PC-3 (cell line): ENCODE data around the gene PTEN. TPM values are rescaled to one million over a fixed set of nuclear protein-coding genes. Genes with fewer than 3 reads are reported as not detected.

ENCODE experiments used
- ATAC-seq: fragments of 200-7000 bp; cut with Tn5 transposase; 2 replicates; pipeline ENCODE4 v1.9.1; 2020; ENCODE audit warnings: mild to moderate bottlenecking, moderate library complexity
- BruUV-seq: library from RNA; stranded (reverse); fragments of 400-500 nt; replicated peaks from 2 replicates; lab custom pipeline; 2021; lab: Mats Ljungman, UMichigan
- CTCF ChIA-PET: fragments of 300-600 bp; sonication (Branson Sonifier 250); formaldehyde crosslinking; loops from one replicate; lab custom pipeline; 2022; ENCODE audit warnings: antibody characterized with exemption; lab: Charles Lee
- POLR2A ChIA-PET: fragments of 300-600 bp; sonication (Branson Sonifier 250); formaldehyde crosslinking; loops from one replicate; lab custom pipeline; 2022; ENCODE audit warnings: antibody characterized with exemption; ENCODE audit not compliant: unreplicated experiment; lab: Charles Lee
- DNase-seq: peaks from one replicate; pipeline ENCODE4 v3.0.0-alpha.2; 2015
- H2AFZ ChIP-seq: fragments of 300-600 bp; sonication (generic); 2 replicates; pipeline ENCODE4 v1.6.0; 2016; ENCODE audit warnings: antibody characterized with exemption, low read length
- H3F3A ChIP-seq: fragments of 300-600 bp; sonication (generic); one replicate; pipeline ENCODE4 v1.6.0; 2017; ENCODE audit warnings: antibody characterized with exemption, low read length, control low read depth, mild to moderate bottlenecking; ENCODE audit not compliant: unreplicated experiment
- H3K27ac ChIP-seq: fragments of 300-600 bp; sonication (generic); 2 replicates; pipeline ENCODE4 v1.5.1; 2016; ENCODE audit warnings: mild to moderate bottlenecking, low read length
- H3K27me3 ChIP-seq: fragments of 300-600 bp; sonication (generic); 2 replicates; pipeline ENCODE4 v1.6.1; 2016; ENCODE audit warnings: low read length, mixed read lengths
- H3K36me3 ChIP-seq: fragments of 300-600 bp; sonication (generic); 2 replicates; pipeline ENCODE4 v1.6.1; 2016; ENCODE audit warnings: low read depth, mixed run types, low read length, mixed read lengths
- H3K4me1 ChIP-seq: fragments of 300-600 bp; sonication (generic); 2 replicates; pipeline ENCODE4 v1.5.1; 2016; ENCODE audit warnings: low read length; ENCODE audit not compliant: insufficient read depth
- H3K4me2 ChIP-seq: fragments of 300-600 bp; sonication (generic); 2 replicates; pipeline ENCODE4 v1.6.0; 2016; ENCODE audit warnings: low read length
- H3K4me3 ChIP-seq: fragments of 300-600 bp; sonication (generic); 2 replicates; pipeline ENCODE4 v1.5.1; 2016; ENCODE audit warnings: mild to moderate bottlenecking, low read length, mixed read lengths
- H3K79me2 ChIP-seq: fragments of 300-600 bp; sonication (generic); 2 replicates; pipeline ENCODE4 v1.6.1; 2017; ENCODE audit warnings: low read length, mixed read lengths
- H3K9ac ChIP-seq: fragments of 300-600 bp; sonication (generic); 2 replicates; pipeline ENCODE4 v1.6.0; 2016; ENCODE audit warnings: mild to moderate bottlenecking, low read length
- H3K9me2 ChIP-seq: fragments of 300-600 bp; sonication (generic); replicated peaks from 2 replicates; pipeline ENCODE4 v1.6.1; 2016; ENCODE audit warnings: mixed run types, low read length, mixed read lengths
- H3K9me3 ChIP-seq: fragments of 300-600 bp; sonication (generic); 2 replicates; pipeline ENCODE4 v1.6.1; 2016; ENCODE audit warnings: low read length, mixed read lengths
- H4K20me1 ChIP-seq: fragments of 300-600 bp; sonication (generic); 2 replicates; pipeline ENCODE4 v1.6.1; 2016; ENCODE audit warnings: low read length, mixed read lengths
- EZH2 ChIP-seq: fragments of 300-600 bp; sonication (generic); IDR thresholded peaks from one replicate; pipeline ENCODE4 v1.6.1; 2017; ENCODE audit warnings: antibody characterized with exemption, mild to moderate bottlenecking, low read length; ENCODE audit not compliant: unreplicated experiment
- EZH2phosphoT487 ChIP-seq: fragments of 300-600 bp; sonication (generic); IDR thresholded peaks from 2 replicates; pipeline ENCODE4 v1.6.1; 2018; ENCODE audit warnings: mild to moderate bottlenecking, antibody characterized with exemption, low read length, borderline replicate concordance
- intact Hi-C: fragments of 100-400 bp; cut with micrococcal nuclease; formaldehyde crosslinking; loops from 2 replicates; pipeline ENCODE4 v1.9.0; 2023
- total RNA-seq: library from RNA; depleted of rRNA; stranded (reverse); fragments of >200 nt; gene quantifications from 2 replicates; pipeline ENCODE4 v1.2.3, GENCODE V29; 2014
- TF ChIP-seq, protein P1 (sequence below): fragments of 300-600 bp; sonication (generic); conservative IDR thresholded peaks from 2 replicates; pipeline ENCODE4 v1.5.1; 2017; ENCODE audit warnings: antibody characterized with exemption, low read depth, mild to moderate bottlenecking, low read length

The PTEN gene
- total RNA-seq, 1 experiment from 2014 or later, result 7.8 TPM

DNA sequence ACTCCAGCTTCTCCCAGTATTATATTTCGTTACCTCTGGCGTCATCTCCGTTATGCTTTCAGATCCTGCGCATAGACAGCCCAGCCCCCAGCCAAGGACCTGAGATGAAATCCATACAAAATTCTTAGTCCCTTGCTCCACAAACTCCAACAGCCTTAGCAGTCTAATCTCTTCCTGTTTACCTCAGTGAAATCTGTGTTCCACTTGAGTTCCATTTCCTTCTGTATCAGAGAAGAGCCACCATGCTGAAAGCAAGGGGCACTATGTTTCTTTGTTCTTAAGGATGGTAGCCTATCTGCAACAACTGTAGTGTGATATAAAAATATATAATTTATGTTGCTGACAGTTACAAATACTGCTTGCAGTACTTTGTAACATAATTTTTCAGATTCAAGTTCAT, 59.8 kb downstream of the PTEN start:
- no peak overlapping the region for H3K4me2 ChIP-seq

DNA sequence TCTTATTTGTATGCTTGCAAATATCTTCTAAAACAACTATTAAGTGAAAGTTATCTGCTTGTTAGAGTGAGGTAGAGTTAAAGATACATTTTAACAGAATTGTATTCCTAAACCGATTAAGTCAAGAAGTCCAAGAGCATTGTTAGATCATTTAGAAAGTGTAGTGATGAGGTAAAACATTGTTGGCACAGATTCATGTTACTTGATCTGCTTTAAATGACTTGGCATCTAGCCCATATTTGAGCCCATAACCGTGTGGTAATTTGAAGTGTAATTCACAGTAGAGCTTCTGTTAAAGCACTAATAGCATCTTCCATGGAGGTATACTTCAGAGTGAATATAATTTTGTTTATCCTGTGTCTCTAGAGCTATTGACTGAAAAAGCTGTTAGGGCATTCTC, 62.1 kb downstream of the PTEN start:
- H3F3A ChIP-seq, result no peaks in the 10 kb centered on the region
- no peaks in the 10 kb centered on the region for H3K27me3 ChIP-seq
- H3K79me2 ChIP-seq, result no peaks in the 10 kb centered on the region
- H3K9me2 ChIP-seq, result no peaks in the 10 kb centered on the region
- H3K4me2 ChIP-seq, result no peak overlapping the region
- TF ChIP-seq EZH2 (no peak), EZH2phosphoT487 (no peak)
- TF ChIP-seq, protein P1, sequence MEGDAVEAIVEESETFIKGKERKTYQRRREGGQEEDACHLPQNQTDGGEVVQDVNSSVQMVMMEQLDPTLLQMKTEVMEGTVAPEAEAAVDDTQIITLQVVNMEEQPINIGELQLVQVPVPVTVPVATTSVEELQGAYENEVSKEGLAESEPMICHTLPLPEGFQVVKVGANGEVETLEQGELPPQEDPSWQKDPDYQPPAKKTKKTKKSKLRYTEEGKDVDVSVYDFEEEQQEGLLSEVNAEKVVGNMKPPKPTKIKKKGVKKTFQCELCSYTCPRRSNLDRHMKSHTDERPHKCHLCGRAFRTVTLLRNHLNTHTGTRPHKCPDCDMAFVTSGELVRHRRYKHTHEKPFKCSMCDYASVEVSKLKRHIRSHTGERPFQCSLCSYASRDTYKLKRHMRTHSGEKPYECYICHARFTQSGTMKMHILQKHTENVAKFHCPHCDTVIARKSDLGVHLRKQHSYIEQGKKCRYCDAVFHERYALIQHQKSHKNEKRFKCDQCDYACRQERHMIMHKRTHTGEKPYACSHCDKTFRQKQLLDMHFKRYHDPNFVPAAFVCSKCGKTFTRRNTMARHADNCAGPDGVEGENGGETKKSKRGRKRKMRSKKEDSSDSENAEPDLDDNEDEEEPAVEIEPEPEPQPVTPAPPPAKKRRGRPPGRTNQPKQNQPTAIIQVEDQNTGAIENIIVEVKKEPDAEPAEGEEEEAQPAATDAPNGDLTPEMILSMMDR, result no peak
- POLR2A ChIA-PET, result no interaction called here
- H3K9me3 ChIP-seq, result no peaks in the 10 kb centered on the region
- H3K9ac ChIP-seq, result no peak overlapping the region
- no peaks in the 10 kb centered on the region for H3K36me3 ChIP-seq
- ATAC-seq, result no peak
- no peaks in the 10 kb centered on the region for H4K20me1 ChIP-seq
- H3K4me3 ChIP-seq, result no peak overlapping the region
- CTCF ChIA-PET, result no interaction called here
- H2AFZ ChIP-seq, result no peak overlapping the region
- intact Hi-C loops, result no loop called here
- no TSS peak for BruUV-seq
- H3K27ac ChIP-seq, result no peak overlapping the region
- no peaks in the 10 kb centered on the region for H3K4me1 ChIP-seq
- no peak for DNase-seq

More for the DNA sequence above, 59.8 kb downstream of the PTEN start:
- intact Hi-C loops, result no loop called here
- no peak for ATAC-seq
- H3F3A ChIP-seq, result no peaks in the 10 kb centered on the region
- H4K20me1 ChIP-seq, result no peaks in the 10 kb centered on the region
- CTCF ChIA-PET, result no interaction called here
- POLR2A ChIA-PET, result no interaction called here
- no peak overlapping the region for H3K9ac ChIP-seq
- H3K9me3 ChIP-seq, result no peaks in the 10 kb centered on the region
- H3K4me3 ChIP-seq, result no peak overlapping the region
- TF ChIP-seq EZH2phosphoT487 (no peak), EZH2 (no peak)
- TF ChIP-seq, protein P1, result no peak
- no peak overlapping the region for H3K27ac ChIP-seq
- no peaks in the 10 kb centered on the region for H3K36me3 ChIP-seq
- H2AFZ ChIP-seq, result no peak overlapping the region
- no peak for DNase-seq
- no peaks in the 10 kb centered on the region for H3K79me2 ChIP-seq
- no peaks in the 10 kb centered on the region for H3K9me2 ChIP-seq
- no peaks in the 10 kb centered on the region for H3K4me1 ChIP-seq
- H3K27me3 ChIP-seq, result no peaks in the 10 kb centered on the region
- BruUV-seq, result no TSS peak

DNA sequence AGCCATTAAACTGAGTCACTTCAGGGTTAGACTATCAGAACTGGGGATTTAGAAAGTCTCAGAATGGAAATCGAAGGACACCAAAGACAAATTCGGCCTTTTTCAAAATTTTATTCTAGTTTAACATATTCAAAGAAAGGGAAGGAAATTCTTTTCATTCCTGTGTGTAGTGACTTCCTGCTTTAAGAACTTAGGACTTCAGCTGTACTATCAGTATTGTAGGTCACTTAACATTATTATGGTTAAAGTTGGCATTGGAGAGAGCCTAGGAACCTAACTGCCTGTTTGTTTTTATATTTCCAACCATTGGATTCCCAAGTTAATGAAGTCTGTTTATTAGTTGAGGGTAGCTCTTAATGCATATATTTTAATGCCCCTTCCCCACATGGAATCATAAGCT, 63.7 kb downstream of the PTEN start:
- Histone ChIP-seq H3F3A (no peaks in the 10 kb centered on the region), H3K9me3 (no peaks in the 10 kb centered on the region), H3K79me2 (no peaks in the 10 kb centered on the region), H2AFZ (no peak overlapping the region), H3K4me2 (no peak overlapping the region), H3K4me1 (no peaks in the 10 kb centered on the region), H3K27me3 (no peaks in the 10 kb centered on the region), H3K27ac (no peak overlapping the region), H3K4me3 (no peak overlapping the region), H3K36me3 (no peaks in the 10 kb centered on the region), H3K9me2 (no peaks in the 10 kb centered on the region), H4K20me1 (no peaks in the 10 kb centered on the region), H3K9ac (no peak overlapping the region)
- TF ChIP-seq EZH2phosphoT487 (no peak), EZH2 (no peak)
- TF ChIP-seq, protein P1, result no peak
- intact Hi-C loops, result no loop called here
- DNase-seq, result no peak
- ChIA-PET CTCF (no interaction called here), POLR2A (no interaction called here)
- BruUV-seq, result no TSS peak
- no peak for ATAC-seq
